ENCODE data around the gene PXK.

- TF ChIP-seq, protein P1, sequence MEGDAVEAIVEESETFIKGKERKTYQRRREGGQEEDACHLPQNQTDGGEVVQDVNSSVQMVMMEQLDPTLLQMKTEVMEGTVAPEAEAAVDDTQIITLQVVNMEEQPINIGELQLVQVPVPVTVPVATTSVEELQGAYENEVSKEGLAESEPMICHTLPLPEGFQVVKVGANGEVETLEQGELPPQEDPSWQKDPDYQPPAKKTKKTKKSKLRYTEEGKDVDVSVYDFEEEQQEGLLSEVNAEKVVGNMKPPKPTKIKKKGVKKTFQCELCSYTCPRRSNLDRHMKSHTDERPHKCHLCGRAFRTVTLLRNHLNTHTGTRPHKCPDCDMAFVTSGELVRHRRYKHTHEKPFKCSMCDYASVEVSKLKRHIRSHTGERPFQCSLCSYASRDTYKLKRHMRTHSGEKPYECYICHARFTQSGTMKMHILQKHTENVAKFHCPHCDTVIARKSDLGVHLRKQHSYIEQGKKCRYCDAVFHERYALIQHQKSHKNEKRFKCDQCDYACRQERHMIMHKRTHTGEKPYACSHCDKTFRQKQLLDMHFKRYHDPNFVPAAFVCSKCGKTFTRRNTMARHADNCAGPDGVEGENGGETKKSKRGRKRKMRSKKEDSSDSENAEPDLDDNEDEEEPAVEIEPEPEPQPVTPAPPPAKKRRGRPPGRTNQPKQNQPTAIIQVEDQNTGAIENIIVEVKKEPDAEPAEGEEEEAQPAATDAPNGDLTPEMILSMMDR (conservative IDR thresholded peaks at IDR 0.05 in 1 of 2, IDR thresholded peaks at IDR 0.05 in 1 of 2; ENCODE audit: extremely low read depth in 1 of 2, insufficient read depth in 1 of 2, low read depth in 1 of 2, low read length in 2 of 2), result no peak
- no peak for TF ChIP-seq EZH2 (IDR thresholded peaks at IDR 0.05; ENCODE audit: borderline replicate concordance, low read length)
These were observed 33.6 kb upstream of the PXK start for GRCh38 chr3:58299075-58299474.
